ENCODE measurements around the gene BTNL9.

The BTNL9 gene

DNA sequence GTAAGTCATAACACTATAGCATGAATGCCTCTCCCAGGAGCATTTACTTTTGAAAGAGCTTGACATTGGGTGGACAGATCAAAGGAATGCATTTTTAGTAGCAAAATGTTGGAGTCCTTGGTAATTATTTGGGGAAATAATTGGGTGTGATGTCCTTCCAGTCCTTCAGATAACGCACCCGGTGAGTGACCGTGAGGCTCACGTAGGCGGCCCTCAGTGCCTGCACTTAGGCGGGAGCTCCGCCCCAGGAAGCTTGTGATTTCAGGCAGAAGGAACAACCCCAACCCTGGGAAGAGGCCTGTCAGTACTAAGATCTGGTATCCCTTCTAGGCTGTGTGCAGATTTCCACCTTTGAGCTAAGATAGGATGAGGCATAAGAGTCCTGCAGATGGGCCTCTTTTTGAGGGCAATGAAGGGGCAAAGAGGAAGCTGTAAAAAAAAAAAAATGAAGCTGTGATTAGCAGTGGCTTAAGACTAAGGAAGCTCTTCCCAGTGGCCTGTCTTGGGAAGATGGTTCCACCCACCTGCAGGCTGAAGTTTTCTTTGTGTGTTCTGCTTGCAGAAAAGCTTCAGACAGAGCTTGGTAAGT is 14.9 kb downstream of the BTNL9 start:
- TF ChIP-seq, protein P1, sequence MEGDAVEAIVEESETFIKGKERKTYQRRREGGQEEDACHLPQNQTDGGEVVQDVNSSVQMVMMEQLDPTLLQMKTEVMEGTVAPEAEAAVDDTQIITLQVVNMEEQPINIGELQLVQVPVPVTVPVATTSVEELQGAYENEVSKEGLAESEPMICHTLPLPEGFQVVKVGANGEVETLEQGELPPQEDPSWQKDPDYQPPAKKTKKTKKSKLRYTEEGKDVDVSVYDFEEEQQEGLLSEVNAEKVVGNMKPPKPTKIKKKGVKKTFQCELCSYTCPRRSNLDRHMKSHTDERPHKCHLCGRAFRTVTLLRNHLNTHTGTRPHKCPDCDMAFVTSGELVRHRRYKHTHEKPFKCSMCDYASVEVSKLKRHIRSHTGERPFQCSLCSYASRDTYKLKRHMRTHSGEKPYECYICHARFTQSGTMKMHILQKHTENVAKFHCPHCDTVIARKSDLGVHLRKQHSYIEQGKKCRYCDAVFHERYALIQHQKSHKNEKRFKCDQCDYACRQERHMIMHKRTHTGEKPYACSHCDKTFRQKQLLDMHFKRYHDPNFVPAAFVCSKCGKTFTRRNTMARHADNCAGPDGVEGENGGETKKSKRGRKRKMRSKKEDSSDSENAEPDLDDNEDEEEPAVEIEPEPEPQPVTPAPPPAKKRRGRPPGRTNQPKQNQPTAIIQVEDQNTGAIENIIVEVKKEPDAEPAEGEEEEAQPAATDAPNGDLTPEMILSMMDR (IDR thresholded peaks at IDR 0.05; ENCODE audit: extremely low read depth, insufficient read depth, missing control alignments): no peak
- no peak for DNase-seq (ENCODE audit: low spot score)
- in situ Hi-C loops (cut with MboI; ENCODE audit: low pct_unique_long_range_greater_than_20kb, low sequenced_read_pairs, unreplicated experiment): no loop called here

DNA sequence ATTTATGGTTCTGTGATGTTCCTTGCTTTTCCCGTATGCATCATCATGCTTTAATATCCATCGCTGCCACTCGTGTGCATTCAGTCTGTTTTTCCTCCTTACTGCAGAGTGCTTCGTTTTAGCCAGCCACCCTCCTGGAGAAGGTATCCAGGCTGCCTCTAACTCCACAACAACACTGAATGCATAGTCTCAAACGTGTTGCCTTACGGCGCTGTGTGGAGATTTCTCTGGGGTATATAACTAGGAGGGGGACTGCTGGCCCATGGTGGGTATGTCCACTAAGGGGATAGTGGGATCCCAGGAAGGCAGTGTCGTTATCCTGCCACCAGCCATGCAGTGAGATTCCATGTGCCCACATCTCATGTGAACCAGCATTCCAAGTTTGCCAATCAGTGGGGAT is 16.4 kb downstream of the BTNL9 start:
- TF ChIP-seq, protein P1 (IDR thresholded peaks at IDR 0.05; ENCODE audit: extremely low read depth, insufficient read depth, missing control alignments): no peak
- in situ Hi-C loops (cut with MboI; ENCODE audit: low pct_unique_long_range_greater_than_20kb, low sequenced_read_pairs, unreplicated experiment): no loop called here
- no peak for DNase-seq (ENCODE audit: low spot score)

GRCh38 chr5:181058321-181058720 is 18.3 kb downstream of the BTNL9 start:
- TF ChIP-seq, protein P1 (IDR thresholded peaks at IDR 0.05; ENCODE audit: extremely low read depth, insufficient read depth, missing control alignments): no peak
- in situ Hi-C loops (cut with MboI; ENCODE audit: low pct_unique_long_range_greater_than_20kb, low sequenced_read_pairs, unreplicated experiment): no loop called here
- no peak for DNase-seq (ENCODE audit: low spot score)

DNA sequence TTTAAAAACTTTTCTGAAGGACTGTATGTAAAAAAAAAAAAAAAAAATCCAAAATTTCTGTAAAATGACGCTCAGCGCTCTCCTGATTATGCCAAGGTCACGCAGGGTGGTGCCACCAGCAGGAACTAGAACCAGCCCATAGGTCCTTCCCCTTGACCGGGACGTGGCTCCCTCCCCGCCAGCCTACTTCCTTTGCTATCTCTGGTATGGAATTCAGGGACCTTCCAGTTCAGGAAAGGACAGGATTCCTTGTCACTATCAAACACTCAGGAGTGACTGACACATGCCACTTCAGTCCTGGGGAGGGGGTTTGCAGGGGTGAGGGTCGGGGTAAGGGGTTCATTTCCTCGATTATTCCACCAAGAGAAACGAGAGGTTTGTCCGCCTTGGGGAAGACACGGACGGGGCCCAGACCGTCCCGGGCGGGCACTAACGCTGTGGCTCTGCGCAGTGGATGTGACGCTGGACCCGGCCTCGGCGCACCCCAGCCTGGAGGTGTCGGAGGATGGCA is 18.8 kb downstream of the BTNL9 start:
- TF ChIP-seq, protein P1 (IDR thresholded peaks at IDR 0.05; ENCODE audit: extremely low read depth, insufficient read depth, missing control alignments): no peak
- DNase-seq (ENCODE audit: low spot score): no peak
- in situ Hi-C loops (cut with MboI; ENCODE audit: low pct_unique_long_range_greater_than_20kb, low sequenced_read_pairs, unreplicated experiment): no loop called here

DNA sequence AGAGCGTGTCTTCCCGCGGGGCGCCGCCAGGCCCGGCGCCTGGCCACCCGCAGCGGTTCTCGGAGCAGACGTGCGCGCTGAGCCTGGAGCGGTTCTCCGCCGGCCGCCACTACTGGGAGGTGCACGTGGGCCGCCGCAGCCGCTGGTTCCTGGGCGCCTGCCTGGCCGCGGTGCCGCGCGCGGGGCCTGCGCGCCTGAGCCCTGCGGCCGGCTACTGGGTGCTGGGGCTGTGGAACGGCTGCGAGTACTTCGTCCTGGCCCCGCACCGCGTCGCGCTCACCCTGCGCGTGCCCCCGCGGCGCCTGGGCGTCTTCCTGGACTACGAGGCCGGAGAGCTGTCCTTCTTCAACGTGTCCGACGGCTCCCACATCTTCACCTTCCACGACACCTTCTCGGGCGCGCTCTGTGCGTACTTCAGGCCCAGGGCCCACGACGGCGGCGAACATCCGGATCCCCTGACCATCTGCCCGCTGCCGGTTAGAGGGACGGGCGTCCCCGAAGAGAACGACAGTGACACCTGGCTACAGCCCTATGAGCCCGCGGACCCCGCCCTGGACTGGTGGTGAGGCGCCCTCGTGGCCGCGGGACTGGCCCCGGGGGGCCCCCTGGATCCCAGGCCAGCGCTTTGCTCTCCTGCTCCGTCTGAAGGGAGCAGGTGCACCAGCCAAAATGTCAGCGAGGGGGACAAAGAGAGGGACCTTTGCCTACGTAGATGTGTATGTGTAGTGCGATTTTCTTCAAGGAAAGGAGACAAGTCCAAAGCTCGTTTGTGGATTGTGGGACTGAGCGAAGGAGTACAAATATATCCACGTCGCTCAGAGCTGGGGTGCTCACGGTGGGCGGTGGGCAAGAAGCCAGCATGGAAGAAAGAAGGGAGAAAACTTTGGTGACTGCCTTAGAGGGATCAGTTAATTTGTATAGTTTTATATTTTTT is 19.5 kb downstream of the BTNL9 start:
- in situ Hi-C loops (cut with MboI; ENCODE audit: low pct_unique_long_range_greater_than_20kb, low sequenced_read_pairs, unreplicated experiment): no loop called here
- TF ChIP-seq, protein P1 (IDR thresholded peaks at IDR 0.05; ENCODE audit: extremely low read depth, insufficient read depth, missing control alignments): no peak
- no peak for DNase-seq (ENCODE audit: low spot score)

DNA sequence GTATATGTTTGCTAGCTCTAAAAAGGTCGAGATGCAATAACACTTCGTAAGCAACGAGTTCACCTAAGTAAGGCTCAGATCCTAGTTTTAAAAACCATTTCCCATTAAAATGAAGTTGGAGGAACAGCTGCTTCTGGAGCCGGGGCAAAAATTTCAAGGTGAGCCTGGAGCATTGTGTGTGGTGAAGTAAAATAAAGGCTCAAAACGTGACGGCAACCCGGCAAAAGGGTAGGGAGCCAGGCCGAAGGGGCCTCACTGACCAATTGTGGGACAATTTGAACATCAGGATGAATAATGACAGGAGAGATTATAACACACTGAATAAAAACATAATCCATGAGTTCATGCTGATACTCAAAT is 20.1 kb downstream of the BTNL9 start:
- TF ChIP-seq, protein P1 (IDR thresholded peaks at IDR 0.05; ENCODE audit: extremely low read depth, insufficient read depth, missing control alignments): no peak
- in situ Hi-C loops (cut with MboI; ENCODE audit: low pct_unique_long_range_greater_than_20kb, low sequenced_read_pairs, unreplicated experiment): no loop called here
- no peak for DNase-seq (ENCODE audit: low spot score)

Data from GM13977 (cell line).